Right ventricle myocardium superior (tissue), 1 donor: Measurements from ENCODE around the gene CENPM. TPM values are rescaled to one million over a fixed set of nuclear protein-coding genes. Genes with fewer than 3 reads are reported as not detected.

Source experiments
- ATAC-seq: fragments of 200-7000 bp; cut with Tn5 transposase; one replicate; pipeline ENCODE4 v1.9.1; 2020; ENCODE audit warnings: mild to moderate bottlenecking; ENCODE audit not compliant: poor library complexity
- DNase-seq: peaks from one replicate; pipeline ENCODE4 v3.0.0-alpha.2; 2020
- intact Hi-C: fragments of 100-400 bp; cut with DNase I; formaldehyde crosslinking; loops from one replicate; pipeline ENCODE4 v1.11.2; 2022
- long read RNA-seq: library from polyadenylated mRNA; unstranded; transcript quantifications from one replicate; pipeline ENCODE4 v2.0.0, GENCODE V29; 2021
- total RNA-seq: library from RNA; stranded (reverse); fragmentation: NEBNext Ultra II Directional; extraction: Animal tissue kit (Norgen Biotek cat#: 25700); gene quantifications from one replicate; pipeline ENCODE4 v1.2.1, GENCODE V29; 2021
- donor health status: DM: no; HTN: yes; CAD: no; lungs with severe emphysema.

The CENPM gene
- total RNA-seq: 0.59 TPM
- long read RNA-seq: 0 reads

GRCh38 chr22:41946629-41947423 lies at the start of gene CENPM:
TSS of gene CENPM (minus strand) at chr22:41947152. CDS start at chr22:41947076, 76 bp downstream.
- ATAC-seq (peak; percentile 99), DNase-seq (peak; percentile 94)
- intact Hi-C loops: no loop called here

- intact Hi-C loops: no loop called here
- no peak for DNase-seq
- no peak for ATAC-seq
Measured at GRCh38 chr22:41995211-41995610, 48.3 kb upstream of the CENPM start.

DNA sequence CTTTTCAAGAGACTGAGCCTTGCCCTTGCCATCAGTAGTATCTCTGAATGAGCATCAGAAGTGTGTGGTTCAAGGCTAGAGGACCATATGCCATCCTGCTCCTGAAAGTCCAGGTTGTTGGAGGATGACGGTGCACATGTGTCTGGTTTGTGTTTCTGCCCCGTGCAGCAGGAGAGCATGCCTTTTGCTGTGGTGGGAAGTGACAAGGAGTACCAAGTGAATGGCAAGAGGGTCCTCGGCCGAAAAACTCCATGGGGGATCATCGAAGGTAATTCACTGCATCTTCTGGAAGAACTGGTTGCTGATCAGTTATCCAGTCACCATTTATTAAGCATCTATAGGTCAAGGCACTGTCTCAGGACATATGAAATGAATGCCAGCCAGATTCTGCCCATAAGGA lies 45.5 kb upstream of the CENPM start:
- DNase-seq: no peak

DNA sequence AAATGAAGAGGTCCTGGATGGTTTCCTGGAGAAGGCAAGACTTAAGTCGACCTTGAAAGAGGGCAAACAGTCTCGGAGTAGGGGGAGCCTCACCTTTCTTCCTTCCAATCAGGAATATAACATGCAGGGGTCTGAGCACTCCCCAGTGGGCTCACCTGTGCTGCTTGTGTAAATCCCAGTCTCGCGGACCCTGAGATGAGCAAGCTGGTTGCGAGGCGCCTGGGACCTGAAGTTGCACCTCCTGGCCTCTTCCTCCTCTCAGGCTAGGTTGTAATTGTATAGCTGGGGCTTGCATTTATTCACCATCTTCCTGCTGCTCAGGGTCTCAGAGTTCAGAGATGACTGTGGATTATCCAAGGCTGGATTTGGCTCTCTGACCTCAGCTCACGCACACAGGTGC lies 44.2 kb upstream of the CENPM start:
- intact Hi-C loops: no loop called here
- DNase-seq (no peak), ATAC-seq (no peak)

More for the DNA sequence above, 45.5 kb upstream of the CENPM start:
- no peak for ATAC-seq
- intact Hi-C loops: no loop called here

GRCh38 chr22:41989246-41989645 lies 42.3 kb upstream of the CENPM start:
- no peak for DNase-seq

DNA sequence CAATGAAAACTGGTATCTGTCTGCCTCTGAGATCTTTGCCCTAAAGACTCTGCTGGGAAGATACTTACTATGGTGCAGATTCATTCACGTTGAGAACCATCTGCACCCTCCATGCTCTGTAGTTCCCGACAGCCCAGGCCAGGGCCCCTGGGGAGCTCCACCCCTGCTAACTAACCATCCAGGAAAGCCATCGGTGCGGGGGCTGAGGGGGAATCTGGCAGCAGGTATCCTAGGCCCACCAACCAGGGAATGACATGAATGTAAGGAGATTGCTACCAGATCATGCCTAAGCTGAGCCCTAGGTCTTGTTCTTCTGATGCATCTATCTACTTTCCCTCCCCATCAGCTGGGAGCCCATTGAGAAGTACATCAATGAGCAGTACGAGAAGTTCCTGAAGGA lies 40.3 kb upstream of the CENPM start:
- ATAC-seq: no peak
- intact Hi-C loops: no loop called here
- no peak for DNase-seq

More at GRCh38 chr22:41989246-41989645, 42.3 kb upstream of the CENPM start:
- no peak for ATAC-seq
- intact Hi-C loops: no loop called here

- ATAC-seq (no peak), DNase-seq (no peak)
- intact Hi-C loops: no loop called here
Measured at GRCh38 chr22:41983513-41984405, 36.8 kb upstream of the CENPM start.

- DNase-seq (no peak), ATAC-seq (no peak)
- intact Hi-C loops: no loop called here
Measured at GRCh38 chr22:41982865-41983264, 35.9 kb upstream of the CENPM start.

DNA sequence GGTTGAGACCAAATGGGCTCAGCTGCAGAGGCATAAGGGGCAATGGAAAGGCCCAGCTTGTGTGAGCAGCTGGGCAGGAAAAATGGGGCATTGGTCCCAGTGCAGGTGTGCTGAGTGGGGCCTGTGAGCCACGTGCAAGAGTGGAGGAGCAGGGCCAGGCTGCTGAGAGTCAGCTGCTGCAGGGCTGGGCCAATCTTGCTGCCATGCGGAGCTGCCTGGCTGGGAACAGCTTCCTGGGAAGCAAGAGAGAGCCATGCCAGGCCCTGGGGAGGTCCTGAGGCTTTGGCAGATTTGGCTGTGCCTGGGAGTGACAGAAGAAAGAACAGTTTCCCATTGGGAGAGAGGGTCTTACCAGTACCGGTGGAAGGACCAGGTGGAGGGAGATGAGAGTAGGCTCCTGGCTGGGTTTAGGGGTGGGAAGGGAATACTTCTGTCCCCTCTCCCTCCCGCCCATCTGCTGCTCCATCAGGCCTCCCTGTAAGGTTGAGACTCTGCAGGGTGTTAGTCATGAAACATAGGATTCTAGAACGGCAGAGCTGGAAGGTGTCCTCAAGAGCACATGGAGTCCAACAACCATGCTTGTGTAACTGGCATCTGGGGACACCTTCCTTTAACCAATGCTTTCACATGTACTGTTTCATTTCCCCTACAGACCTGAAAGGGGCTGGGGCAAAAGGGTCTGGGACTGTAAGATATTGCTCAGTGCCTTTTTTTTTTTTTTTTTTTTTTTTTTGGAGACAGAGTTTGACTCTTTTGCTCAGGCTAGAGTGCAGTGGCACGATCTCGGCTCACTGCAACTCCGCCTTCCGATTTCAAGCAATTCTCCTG lies 32.7 kb upstream of the CENPM start:
- DNase-seq: no peak
- ATAC-seq: no peak
- intact Hi-C loops: no loop called here

- DNase-seq (no peak), ATAC-seq (no peak)
- intact Hi-C loops: no loop called here
Measured at GRCh38 chr22:41978732-41979131, 31.8 kb upstream of the CENPM start.

- DNase-seq (no peak), ATAC-seq (no peak)
- intact Hi-C loops: no loop called here
Measured at GRCh38 chr22:41976961-41977566, 30.1 kb upstream of the CENPM start.

DNA sequence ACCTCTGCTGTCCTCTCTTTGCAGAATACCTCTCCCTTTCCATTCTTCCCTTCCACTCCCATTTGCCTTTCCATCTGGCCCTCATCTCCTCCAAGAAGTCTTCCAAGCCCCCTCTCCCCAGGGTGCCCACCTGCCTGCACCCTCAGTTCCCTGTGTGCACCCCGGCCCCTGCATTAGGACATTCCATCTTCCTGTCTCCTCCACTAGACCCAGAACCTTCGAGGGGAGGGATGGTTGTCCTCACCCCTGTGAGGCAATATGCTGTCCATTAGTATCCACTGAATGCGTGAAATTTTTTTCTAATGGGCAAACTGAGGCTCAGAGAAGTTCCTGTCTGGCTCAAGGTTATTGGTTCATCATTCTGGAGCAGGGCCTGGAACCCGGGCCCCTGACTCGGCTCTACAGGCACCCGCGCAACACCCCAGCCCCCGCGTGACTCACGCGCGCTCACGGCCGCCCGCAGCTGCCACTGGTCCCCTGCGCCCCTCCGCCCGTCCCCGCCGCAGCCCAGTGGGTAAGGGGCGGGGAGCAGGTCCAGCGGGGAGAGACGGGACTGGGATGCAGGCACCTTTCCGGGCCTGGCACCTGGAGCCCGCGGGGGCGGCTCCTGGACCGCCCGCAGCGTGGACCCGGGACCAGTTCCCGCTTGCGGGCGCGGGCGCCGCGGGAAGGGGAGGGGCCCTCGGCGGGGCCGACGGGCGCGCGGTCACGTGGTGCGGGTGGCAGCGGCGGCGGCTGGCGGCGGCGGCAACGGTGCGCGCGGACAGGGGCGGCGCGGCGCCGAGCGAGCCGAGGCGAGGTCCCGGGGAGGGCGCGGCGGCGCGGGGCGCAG lies 29.3 kb upstream of the CENPM start:
- intact Hi-C loops: no loop called here

GRCh38 chr22:41975299-41976069 lies 28.5 kb upstream of the CENPM start:
- no peak for ATAC-seq

More for the DNA sequence above, 29.3 kb upstream of the CENPM start:
- DNase-seq (no peak), ATAC-seq (peak; percentile 77)

DNA sequence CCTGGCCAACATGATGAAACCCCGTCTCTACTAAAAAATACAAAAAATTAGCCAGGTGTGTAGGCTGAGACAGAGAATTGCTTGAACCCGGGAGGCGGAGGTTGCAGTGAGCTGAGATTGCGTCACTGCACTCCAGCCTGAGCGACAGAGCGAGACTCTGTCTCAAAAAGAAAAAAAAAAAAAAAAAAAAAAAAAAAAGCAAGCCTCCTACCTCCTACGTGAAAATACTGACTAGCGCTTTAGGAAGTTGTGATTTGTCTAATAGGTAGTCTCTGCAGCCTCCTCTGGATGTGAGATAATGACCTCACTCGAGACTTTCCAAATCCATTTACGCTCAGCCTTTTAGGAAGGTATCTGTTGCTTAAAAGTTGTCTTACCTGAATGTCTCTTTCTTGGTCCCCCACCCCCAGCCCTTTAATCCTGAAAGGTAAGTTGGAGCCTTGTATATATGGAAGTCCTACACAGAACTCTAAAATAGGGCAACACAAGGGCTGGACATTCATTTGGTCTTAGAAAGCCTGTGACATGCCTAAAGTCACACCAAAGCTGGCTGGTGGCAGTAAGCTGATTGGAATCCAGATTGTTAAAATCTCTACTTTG lies 27.8 kb upstream of the CENPM start:
- no peak for ATAC-seq
- intact Hi-C loops: no loop called here

More at GRCh38 chr22:41975299-41976069, 28.5 kb upstream of the CENPM start:
- intact Hi-C loops: no loop called here
- no peak for DNase-seq

DNA sequence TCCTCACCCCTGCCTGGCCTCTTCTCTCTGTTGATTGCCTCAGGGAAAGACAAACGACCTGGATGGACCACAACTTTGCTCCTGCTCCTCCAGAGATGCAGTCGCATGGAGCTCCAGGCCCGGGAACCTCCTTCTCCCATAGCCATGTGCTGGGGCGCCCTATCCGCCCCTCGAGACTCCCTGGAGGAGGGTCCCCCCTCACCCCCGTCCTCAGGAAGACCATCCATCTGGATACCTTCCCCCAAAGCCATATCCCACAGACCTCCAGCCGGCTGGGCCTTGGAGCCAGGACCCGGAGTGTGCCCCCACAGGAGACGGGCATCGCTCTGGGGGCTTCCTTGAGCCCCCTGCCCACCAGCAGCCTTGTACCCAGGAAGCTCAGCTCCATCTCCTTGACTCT lies 24.5 kb upstream of the CENPM start:
- intact Hi-C loops: no loop called here
- ATAC-seq: no peak
- no peak for DNase-seq

More for the DNA sequence above, 27.8 kb upstream of the CENPM start:
- DNase-seq: no peak

- intact Hi-C loops: no loop called here
- DNase-seq (no peak), ATAC-seq (no peak)
Measured at GRCh38 chr22:41970601-41971000, 23.6 kb upstream of the CENPM start.
